GM18519 (cell line): ENCODE data around the gene PCCA.
A peak's percentile ranks its signal among the peaks of the same experiment; 100 is the strongest.
"Not testable (repeated sequence)": the region's sequence is repeated elsewhere in the genome, so short reads cannot be mapped to it uniquely, and the experiment has no call there.

Source experiments
- ATAC-seq: cut with Tn5 transposase; IDR thresholded peaks from one replicate; pipeline ENCODE4 v1.9.1; 2021; ENCODE audit warnings: mild to moderate bottlenecking, moderate library complexity; ENCODE audit not compliant: unreplicated experiment, low FRiP score

PCCA gene

GRCh38 chr13:100517728-100518127 lies 428.8 kb downstream of the PCCA start:
- ATAC-seq = no peak

GRCh38 chr13:100518394-100519062 lies 429.6 kb downstream of the PCCA start:
- no peak for ATAC-seq

- no peak for ATAC-seq
These were observed 430.7 kb downstream of the PCCA start for GRCh38 chr13:100519626-100520025.

DNA sequence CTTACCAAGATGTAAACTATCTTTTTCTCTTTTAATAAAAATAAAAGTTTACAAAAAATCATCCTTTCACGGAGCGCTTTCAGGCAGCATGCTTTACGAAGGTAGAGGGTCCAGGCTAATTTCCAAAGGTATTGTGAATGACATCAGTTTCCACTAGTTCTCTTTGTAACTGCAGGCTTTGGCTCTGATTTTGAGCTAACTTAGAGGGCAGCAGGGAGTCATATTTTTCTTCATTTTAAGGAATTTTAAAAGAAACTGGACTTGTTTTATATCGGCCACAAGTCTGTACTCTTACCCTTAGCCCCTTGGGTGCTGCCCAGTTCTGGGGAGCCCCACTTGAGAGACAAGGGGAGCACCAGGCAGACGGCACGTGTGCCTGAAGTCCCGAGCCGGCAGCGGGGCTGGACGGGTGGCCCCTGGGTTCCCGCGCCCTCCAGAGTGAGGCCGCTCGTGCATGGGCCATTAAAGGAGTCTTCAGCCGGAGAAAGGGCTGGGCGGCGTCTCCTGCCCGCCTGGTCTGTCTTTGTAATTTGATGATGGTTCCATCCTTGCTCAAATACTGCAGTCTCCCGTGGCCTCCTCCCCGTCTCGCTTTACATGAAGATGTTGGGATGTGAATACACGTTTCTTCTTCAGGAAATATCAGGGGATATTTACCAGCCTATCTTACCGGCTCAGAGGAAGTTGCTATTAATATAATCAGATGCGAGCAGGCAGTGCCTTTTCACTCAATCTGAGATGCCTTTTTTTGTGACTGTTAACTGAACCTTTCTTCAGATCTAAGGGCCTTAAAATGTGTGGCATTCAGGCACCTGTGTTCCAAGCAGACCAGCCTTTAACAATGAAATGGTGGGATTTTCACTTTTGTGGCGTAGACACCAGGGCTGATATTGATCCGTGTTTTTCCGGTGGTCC lies 432.3 kb downstream of the PCCA start:
- no peak for ATAC-seq

GRCh38 chr13:100521851-100522617 lies 433.1 kb downstream of the PCCA start:
- ATAC-seq = peak; percentile 64

DNA sequence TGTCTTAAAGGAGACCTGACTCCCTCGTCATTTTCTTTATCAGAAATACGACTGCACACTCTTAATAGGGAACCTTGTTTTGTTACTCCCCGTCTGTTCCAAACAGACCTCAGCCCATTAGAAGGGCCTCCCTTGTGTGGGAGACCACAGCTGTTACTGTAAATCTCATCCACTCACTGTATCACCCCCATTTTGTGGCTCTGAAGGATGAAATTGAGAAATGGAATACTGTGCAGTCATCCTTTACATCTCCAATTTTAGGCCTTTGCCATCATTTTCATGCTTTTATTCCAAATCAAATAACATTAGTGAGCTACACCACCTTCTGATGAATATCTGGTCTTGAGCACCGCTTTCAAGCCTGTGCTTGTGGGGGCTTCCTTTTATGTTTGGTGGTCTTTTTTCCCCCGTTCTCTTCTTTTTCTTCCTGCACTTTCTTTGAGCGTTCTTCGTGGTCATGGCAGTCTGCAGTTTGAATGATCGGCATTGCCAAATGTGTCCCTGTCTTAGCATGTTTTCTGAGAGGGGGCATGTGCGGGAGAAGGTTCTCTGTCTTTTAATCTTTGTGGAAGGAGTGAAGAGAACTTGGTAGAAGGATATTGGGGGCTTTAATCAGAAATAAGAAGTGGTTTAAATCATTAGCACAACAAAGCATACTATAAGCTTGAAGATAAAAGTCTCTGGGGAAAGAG lies 433.9 kb downstream of the PCCA start:
- ATAC-seq = no peak

- no peak for ATAC-seq
These were observed 434.5 kb downstream of the PCCA start for GRCh38 chr13:100523411-100523810.

- no peak for ATAC-seq
These were observed 435.1 kb downstream of the PCCA start for GRCh38 chr13:100523981-100524386.

DNA sequence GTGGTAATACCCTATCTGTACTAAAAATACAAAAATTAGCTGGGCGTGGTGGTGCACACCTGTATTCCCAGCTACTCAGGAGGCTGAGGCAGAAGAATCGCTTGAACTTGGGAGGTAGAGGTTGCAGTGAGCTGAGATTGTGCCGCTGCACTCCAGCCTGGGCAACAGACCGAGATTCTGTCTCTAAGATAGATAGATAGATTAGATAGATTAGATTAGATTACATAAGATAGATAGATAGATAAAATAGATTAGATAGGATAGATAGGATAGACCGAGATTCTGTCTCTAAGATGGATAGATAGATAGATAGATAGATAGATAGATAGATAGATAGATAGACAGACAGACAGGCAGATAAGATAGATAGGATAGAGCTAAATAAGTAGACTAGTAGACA lies 435.8 kb downstream of the PCCA start:
- ATAC-seq = not testable (repeated sequence)

DNA sequence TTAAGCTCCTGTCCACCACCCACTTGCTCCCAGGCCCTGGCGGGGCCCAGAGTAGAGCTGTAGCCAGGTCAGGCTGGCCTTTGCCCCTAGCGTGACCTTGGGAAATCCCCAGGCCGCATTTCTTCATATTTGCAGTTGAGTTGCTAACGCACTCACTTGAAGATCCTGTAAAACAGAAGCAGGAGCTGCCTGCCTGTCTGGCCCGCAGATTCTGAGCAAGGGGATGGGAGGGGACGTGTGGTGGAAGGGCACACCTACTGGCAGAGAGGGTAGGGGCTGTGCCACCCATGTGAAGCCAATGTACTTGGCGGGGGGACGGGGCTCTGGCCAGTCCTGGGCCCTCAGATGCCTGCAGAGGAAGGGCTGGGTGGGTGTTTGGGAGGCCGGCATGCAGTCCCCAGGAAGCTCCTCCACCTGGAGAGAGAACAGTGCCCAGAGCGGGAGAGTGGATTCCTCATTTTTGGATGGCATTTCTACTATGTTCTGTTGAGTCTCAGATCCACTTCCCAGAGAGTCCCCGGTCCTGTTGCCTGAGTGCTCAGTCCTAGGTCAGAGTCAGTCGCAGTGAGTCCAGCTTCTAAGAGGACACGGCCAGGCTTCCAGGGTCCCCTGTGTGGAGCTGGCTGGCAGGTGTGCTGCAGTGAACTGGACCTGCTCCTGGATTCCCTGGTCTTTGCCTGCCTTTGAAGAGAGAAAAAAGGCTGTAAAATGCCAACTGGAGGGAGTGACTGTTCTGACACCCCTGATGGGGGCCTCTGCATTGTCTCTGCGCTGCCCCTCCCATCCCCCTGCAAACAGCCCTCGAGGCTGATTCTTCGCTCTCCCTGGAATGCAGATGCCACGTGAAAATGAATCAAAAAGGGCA lies 436.8 kb downstream of the PCCA start:
- no peak for ATAC-seq

DNA sequence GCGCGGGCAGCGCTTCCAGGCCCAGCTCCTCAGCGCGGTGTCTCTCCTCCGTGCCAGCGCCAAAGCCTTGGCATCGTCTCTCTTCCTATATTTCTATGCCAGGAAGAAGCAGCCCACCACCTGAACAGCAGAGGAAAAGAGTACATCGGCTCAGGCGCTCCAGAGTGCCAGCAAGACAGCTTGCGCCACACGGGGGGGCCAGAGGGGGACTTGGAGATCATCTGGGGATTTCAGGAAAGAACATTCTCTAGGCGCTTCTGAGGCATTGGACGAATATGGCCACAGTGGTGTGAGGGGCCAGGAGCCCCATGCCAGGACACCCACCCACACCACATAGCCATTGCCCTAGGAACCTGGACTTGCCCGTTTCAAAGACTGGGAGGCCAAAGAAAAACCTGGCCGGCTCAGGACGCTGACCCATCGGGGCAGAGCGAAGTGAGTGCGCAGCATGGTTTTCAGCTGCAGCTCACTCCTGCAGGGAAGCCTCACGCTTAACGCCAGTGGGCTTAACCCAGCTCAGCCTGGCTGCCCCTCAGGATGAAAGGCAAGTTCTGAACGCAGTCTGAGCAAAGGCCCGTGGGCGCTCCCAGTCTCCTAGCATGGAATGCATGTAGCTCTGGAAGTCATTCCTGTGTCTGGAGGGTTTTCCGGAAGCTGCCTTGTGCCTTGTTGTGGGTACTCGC lies 437.6 kb downstream of the PCCA start:
- ATAC-seq = no peak

- no peak for ATAC-seq
These were observed 438.8 kb downstream of the PCCA start for GRCh38 chr13:100527644-100528043.

DNA sequence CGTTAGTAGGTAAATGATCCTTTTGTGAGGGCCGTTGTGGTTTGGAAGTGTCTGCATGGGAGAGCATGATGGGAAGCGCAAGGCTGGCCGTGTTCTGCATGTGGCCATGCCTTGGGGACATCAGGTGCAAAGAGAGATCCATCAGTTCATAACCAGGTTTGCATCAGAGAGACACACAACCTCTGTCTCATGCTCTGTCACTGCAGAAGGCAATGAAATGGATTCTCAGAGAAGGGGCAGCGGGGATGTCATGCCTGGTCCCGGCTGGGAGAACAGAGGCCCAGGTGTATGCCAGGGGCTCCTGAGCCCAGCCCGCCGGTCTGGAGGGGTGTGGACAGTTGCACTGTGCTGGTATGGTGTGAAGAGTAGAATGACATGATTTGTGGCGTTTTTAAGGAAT lies 439.5 kb downstream of the PCCA start:
- no peak for ATAC-seq

GRCh38 chr13:100528820-100529219 lies 439.9 kb downstream of the PCCA start:
- ATAC-seq = no peak

GRCh38 chr13:100529666-100530377 lies 440.9 kb downstream of the PCCA start:
- ATAC-seq = no peak

GRCh38 chr13:100530671-100531213 lies 441.8 kb downstream of the PCCA start:
- ATAC-seq = no peak

GRCh38 chr13:100532090-100532766 lies 443.3 kb downstream of the PCCA start:
- ATAC-seq = no peak
